Smooth muscle cell (in vitro differentiated cells): Measurements from ENCODE around the gene NR2E1. TPM values are rescaled to one million over a fixed set of nuclear protein-coding genes. Genes with fewer than 3 reads are reported as not detected.

Source experiments
- DNase-seq: peaks from one replicate; lab custom pipeline; 2025; ENCODE audit not compliant: unreplicated experiment; lab: John Stamatoyannopoulos, UW
- H2AFZ ChIP-seq: fragments of 200-600 bp; sonication (generic); 2 replicates; pipeline ENCODE4 v1.6.0; 2016; ENCODE audit warnings: antibody characterized with exemption, low read depth, mild to moderate bottlenecking
- H3F3A ChIP-seq: fragments of 200-600 bp; sonication (generic); 2 replicates; pipeline ENCODE4 v1.6.0; 2017; ENCODE audit warnings: antibody characterized with exemption, low read depth
- H3K27ac ChIP-seq: fragments of 200-600 bp; sonication (generic); 2 replicates; pipeline ENCODE4 v1.5.1; 2016; ENCODE audit warnings: low read depth, mild to moderate bottlenecking
- H3K27me3 ChIP-seq: fragments of 200-600 bp; sonication (generic); 2 replicates; pipeline ENCODE4 v1.6.1; 2016; ENCODE audit warnings: low read depth, mild to moderate bottlenecking
- H3K36me3 ChIP-seq: fragments of 200-600 bp; sonication (generic); 2 replicates; pipeline ENCODE4 v1.5.1; 2016; ENCODE audit warnings: low read depth
- H3K4me1 ChIP-seq: fragments of 200-600 bp; sonication (generic); 2 replicates; pipeline ENCODE4 v1.5.1; 2016; ENCODE audit warnings: low read depth
- H3K4me2 ChIP-seq: fragments of 200-600 bp; sonication (generic); 2 replicates; pipeline ENCODE4 v1.6.0; 2016; ENCODE audit warnings: mild to moderate bottlenecking
- H3K4me3 ChIP-seq: fragments of 200-600 bp; sonication (generic); 2 replicates; pipeline ENCODE4 v1.5.1; 2016; ENCODE audit warnings: mild to moderate bottlenecking
- H3K79me2 ChIP-seq: fragments of 200-600 bp; sonication (generic); 2 replicates; pipeline ENCODE4 v1.6.0; 2016; ENCODE audit warnings: low read depth, mild to moderate bottlenecking
- H3K9ac ChIP-seq: fragments of 200-600 bp; sonication (generic); 2 replicates; pipeline ENCODE4 v1.6.0; 2016; ENCODE audit warnings: low read depth
- H3K9me3 ChIP-seq: fragments of 200-600 bp; sonication (generic); replicated peaks from 2 replicates; pipeline ENCODE4 v1.5.1; 2016; ENCODE audit warnings: low read depth
- H4K20me1 ChIP-seq: fragments of 200-600 bp; sonication (generic); 2 replicates; pipeline ENCODE4 v1.6.0; 2016; ENCODE audit warnings: low read depth
- CTCF ChIP-seq: fragments of 200-600 bp; sonication (generic); IDR thresholded peaks from 2 replicates; pipeline ENCODE4 v1.5.1; 2017; ENCODE audit warnings: borderline replicate concordance, mild to moderate bottlenecking, antibody characterized with exemption; ENCODE audit not compliant: insufficient read depth, poor library complexity, severe bottlenecking
- WGBS: methylation state at CpG from one replicate; pipeline ENCODE4 v1.1.7; 2016; ENCODE audit warnings: low lambda C conversion rate; 5-methylcytosine and 5-hydroxymethylcytosine counted together
- polyA plus RNA-seq: library from polyadenylated mRNA; unstranded; fragments of >200 nt; fragmentation: Nextera tagmentation; extraction: Ambion mirVana; gene quantifications from 2 replicates; pipeline ENCODE4 v1.2.1, GENCODE V29; 2016
- total RNA-seq: library from RNA; depleted of rRNA; stranded (reverse); fragments of >200 nt; gene quantifications from 2 replicates; pipeline ENCODE4 v1.2.3, GENCODE V29; 2014

The NR2E1 gene
- total and polyA plus RNA-seq, 2 experiments from 2014 or later = not detected

GRCh38 chr6:108157981-108158525 is 7.8 kb upstream of the NR2E1 start:
- WGBS = 4% methylated on average over 34 of the region's 38 CpGs

DNA sequence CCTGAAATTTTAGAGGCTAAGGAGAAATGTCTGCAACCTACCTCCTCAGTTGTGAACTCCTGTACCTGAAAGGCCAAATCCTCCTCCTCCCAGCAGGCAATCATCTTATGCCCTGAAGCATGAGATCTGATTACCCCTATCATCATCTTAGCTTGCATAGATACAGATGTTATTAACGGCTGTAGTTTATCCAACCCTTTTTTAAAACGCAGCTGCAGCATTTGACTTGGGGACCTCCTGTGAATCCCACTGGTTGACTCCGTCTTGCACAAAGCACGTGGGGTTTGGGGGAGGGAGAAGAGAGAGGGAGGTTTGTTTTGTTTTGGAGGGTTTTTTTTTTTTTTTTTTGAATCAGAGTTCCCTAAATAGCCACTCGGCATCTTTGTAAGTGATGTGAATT is 5.8 kb upstream of the NR2E1 start:
- peaks cover 100% of the 10 kb centered on the region for H3K27me3 ChIP-seq
- no peak overlapping the region for H3K27ac ChIP-seq
- H3K4me1 ChIP-seq = peaks cover 56% of the 10 kb centered on the region
- TF ChIP-seq CTCF = no peak
- H3K4me3 ChIP-seq = no peak overlapping the region
- 11% methylated on average over 5 of the region's 5 CpGs for WGBS
- H3K4me2 ChIP-seq = no peak overlapping the region
- H3K79me2 ChIP-seq = no peaks in the 10 kb centered on the region
- no peaks in the 10 kb centered on the region for H4K20me1 ChIP-seq
- no peaks in the 10 kb centered on the region for H3F3A ChIP-seq
- H3K9ac ChIP-seq = no peak overlapping the region
- no peaks in the 10 kb centered on the region for H3K36me3 ChIP-seq
- no peak for DNase-seq
- H2AFZ ChIP-seq = no peak overlapping the region
- no peaks in the 10 kb centered on the region for H3K9me3 ChIP-seq

More at GRCh38 chr6:108157981-108158525, 7.8 kb upstream of the NR2E1 start:
- peaks cover 100% of the 10 kb centered on the region for H3K27me3 ChIP-seq
- H3K36me3 ChIP-seq = no peaks in the 10 kb centered on the region
- H3K4me1 ChIP-seq = peaks cover 47% of the 10 kb centered on the region
- no peak for DNase-seq
- no peak overlapping the region for H2AFZ ChIP-seq
- TF ChIP-seq CTCF = no peak
- no peaks in the 10 kb centered on the region for H3F3A ChIP-seq
- no peaks in the 10 kb centered on the region for H4K20me1 ChIP-seq
- H3K9ac ChIP-seq = no peak overlapping the region
- no peak overlapping the region for H3K27ac ChIP-seq
- H3K4me2 ChIP-seq = peak overlapping the region; percentile 50
- H3K79me2 ChIP-seq = no peaks in the 10 kb centered on the region
- H3K4me3 ChIP-seq = no peak overlapping the region
- no peaks in the 10 kb centered on the region for H3K9me3 ChIP-seq

- Histone ChIP-seq H3K79me2 (no peaks in the 10 kb centered on the region), H3K4me2 (no peak overlapping the region), H3K27ac (no peak overlapping the region), H2AFZ (no peak overlapping the region), H3K36me3 (no peaks in the 10 kb centered on the region), H3K4me1 (peaks cover 60% of the 10 kb centered on the region), H3K9ac (no peak overlapping the region), H3K9me3 (no peaks in the 10 kb centered on the region), H4K20me1 (no peaks in the 10 kb centered on the region), H3K4me3 (no peak overlapping the region), H3K27me3 (peaks cover 100% of the 10 kb centered on the region), H3F3A (no peaks in the 10 kb centered on the region)
- 15% methylated on average over 3 of the region's 3 CpGs for WGBS
- no peak for DNase-seq
- no peak for TF ChIP-seq CTCF
Measured at GRCh38 chr6:108161724-108162282, 4.0 kb upstream of the NR2E1 start.

GRCh38 chr6:108163267-108163643 is 2.6 kb upstream of the NR2E1 start:
- peaks cover 100% of the 10 kb centered on the region for H3K27me3 ChIP-seq
- no peak overlapping the region for H2AFZ ChIP-seq
- no peaks in the 10 kb centered on the region for H3K79me2 ChIP-seq
- H3K27ac ChIP-seq = no peak overlapping the region
- 8% methylated on average over 6 of the region's 6 CpGs for WGBS
- no peaks in the 10 kb centered on the region for H3K9me3 ChIP-seq
- no peaks in the 10 kb centered on the region for H3K36me3 ChIP-seq
- no peak overlapping the region for H3K9ac ChIP-seq
- no peak overlapping the region for H3K4me2 ChIP-seq
- DNase-seq = no peak
- H3F3A ChIP-seq = no peaks in the 10 kb centered on the region
- no peak overlapping the region for H3K4me3 ChIP-seq
- no peaks in the 10 kb centered on the region for H4K20me1 ChIP-seq
- H3K4me1 ChIP-seq = peaks cover 69% of the 10 kb centered on the region
- TF ChIP-seq CTCF = no peak
